GM18520 (cell line): ENCODE results near the gene SGCA.

Experiments used
- ATAC-seq: cut with Tn5 transposase; IDR thresholded peaks from one replicate; pipeline ENCODE4 v1.9.1; 2021; ENCODE audit not compliant: unreplicated experiment

SGCA gene

DNA sequence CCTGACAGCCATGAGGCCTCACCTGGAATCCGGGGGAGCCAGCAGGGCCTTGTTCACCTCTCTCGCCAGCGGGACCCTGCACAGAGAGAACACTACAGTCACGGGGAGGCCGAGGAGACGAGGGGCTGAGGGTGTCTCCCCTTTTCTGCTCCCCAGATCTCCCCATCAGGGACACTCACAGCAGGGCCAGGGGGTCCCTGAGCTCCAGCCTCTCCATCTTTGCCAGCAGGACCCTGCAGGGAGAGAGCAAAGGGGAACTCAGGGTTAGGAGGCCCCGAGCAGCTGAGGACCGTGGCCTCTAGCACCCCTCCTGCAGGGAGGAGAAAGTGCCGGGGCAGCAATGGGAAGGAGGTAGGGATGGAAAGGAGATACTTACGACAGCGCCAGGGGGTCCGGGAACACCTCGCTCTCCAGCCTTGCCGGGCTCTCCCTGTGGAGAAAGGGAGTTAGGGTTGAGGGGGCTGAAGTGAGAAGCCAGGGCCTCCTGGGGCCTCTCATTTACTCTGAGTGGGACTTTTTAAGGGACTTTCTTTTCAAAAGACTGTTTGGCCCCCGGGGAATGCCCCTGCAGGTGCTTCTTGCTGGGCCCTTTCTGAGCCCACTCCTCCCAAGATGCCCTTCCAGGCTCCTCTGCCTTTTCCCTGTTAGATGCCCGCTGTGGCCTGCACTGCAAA is 26.9 kb downstream of the SGCA start:
- no peak for ATAC-seq

DNA sequence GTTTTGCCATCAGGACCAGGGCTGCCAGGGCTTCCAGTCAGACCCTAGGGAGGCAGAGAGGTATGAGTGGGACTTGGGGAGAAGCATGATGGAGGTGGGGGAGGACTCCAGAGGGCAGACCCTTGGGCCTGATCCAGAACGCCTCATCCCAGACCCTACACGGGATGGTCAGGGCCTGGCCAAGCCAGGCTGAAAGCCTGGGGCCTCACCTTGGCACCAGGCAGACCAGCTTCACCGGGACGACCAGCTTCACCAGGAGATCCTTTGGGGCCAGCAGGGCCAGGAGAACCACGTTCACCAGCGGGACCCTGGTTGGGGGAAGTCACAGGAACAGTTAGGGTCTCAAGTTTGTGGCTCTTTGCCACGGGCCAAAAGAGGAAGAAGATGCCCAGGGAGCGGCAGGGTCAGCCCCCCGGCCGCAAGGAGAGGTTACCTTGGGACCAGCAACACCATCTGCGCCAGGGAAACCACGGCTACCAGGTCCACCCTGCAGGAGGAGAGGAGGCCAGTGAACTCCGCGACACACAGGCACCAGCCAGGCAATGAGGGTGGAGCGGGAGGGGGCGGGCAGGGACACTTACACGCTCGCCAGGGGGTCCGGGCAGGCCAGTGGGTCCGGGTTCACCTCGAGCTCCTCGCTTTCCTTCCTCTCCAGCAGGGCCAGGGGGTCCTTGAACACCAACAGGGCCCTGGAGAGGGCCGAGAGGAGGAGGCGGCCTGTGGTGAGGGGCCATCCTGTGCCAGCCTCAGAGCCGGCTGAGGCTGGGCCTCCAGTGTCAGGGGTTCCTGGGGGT is 28.5 kb downstream of the SGCA start:
- ATAC-seq: no peak

- no peak for ATAC-seq
Observed at GRCh38 chr17:50194934-50195865, 29.4 kb downstream of the SGCA start.

- no peak for ATAC-seq
Observed at GRCh38 chr17:50196036-50196435, 30.2 kb downstream of the SGCA start.

DNA sequence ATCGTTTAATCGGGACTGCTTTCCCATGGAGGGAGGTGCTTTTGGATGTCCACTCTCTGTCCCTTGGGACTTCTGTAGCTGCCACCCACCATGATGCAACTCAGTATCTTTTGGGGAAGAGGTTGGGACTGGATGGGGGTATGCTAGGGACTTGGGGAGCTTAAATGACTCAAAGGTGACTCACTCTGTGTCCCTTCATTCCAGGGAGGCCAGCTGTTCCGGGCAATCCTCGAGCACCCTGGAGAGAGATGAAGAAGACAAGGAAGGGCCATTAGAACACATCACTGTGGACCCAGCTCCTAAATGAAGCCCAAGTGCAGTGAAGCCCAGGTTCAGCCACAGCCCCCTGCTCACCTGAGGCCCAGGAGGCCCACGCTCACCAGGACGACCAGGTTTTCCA is 31.0 kb downstream of the SGCA start:
- ATAC-seq: no peak

GRCh38 chr17:50198026-50198669 is 32.3 kb downstream of the SGCA start:
- ATAC-seq: no peak

- ATAC-seq: no peak
Observed at GRCh38 chr17:50199211-50199802, 33.5 kb downstream of the SGCA start.

DNA sequence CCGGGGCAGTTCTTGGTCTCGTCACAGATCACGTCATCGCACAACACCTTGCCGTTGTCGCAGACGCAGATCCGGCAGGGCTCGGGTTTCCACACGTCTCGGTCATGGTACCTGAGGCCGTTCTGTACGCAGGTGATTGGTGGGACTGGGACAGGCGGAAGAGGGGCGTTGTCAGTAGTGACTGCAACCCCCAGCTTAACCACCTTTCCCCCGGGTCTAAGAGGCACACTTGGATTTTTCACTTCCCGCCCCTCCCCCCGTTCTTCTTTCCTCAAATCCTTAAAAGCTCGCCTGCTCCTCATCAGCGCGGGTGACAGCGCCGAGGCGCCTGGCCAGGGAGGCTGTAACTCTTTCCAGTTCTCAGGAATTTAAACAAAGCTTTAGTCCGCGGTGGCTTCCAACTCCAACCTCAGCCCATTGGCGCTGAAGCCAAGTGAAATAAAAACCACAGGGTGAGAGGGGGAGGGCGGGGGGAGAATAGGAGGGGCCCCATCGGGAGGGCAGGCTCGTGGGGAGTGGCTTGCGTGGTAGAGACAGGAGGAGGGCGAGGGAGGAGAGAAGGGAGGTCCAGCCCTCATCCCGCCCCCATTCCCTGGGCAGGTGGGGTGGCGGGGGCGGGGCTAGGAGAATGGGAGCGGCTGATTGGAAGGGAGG is 34.1 kb downstream of the SGCA start:
- ATAC-seq: no peak

DNA sequence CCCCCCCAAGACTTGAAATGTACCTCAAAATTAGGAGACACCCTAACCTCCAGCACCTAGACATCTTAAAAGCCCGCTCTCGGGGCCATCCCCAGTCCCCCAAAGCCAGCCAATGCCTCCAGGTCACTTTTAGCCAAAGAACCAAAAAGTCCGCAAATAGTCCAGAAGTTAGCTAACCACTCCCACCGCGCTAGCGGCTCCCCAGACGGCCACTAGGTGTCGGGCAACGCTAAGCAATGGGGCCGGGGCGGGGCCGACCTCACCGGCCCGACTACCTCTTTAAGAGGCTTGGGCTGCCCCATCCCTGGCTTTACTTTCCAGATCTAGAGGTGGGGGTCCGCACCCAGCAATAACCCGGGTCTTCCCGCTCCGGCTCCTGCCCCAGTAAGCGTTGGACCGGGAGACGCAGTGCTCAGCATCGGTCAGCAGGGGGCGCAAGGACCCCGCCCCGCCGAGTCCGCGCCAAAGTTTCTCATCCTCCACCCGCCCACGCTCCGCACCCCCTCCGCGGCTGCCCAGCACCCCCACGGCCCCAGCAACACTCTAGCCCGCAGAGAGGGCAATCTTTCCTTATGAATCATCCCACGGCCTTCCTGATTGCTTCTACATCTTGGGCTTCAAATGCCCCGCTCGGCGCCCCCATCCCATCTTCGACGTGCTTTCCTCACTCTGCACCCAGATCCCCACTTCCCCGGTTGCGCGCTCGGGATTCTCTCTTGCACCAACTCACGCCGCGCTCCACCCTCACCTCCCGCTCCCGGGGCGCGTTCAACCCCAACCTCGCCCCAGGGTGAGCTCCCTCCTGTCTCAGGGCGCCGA is 34.9 kb downstream of the SGCA start:
- ATAC-seq: no peak

DNA sequence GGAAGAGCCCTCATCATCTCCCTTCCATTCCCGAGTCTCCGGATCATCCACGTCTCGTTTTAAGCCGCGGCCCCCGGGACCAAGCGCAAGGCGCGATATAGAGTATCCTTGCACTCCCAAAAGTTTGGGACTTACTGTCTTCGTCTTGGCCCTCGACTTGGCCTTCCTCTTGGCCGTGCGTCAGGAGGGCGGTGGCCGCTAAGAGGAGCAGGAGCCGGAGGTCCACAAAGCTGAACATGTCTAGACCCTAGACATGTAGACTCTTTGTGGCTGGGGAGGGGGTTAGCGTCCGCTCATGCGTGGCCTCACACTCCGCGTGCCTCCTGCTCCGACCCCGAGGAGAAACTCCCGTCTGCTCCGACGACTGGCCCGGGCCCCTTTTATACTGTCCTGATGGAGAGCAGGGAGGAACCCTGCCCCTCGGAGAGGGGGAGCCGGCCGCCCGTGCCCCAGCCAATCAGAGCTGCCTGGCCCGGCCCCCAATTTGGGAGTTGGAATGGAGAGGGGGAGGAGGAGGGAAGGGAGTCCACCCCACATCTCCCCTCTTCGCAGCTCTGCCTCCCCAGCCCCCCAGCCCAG is 35.6 kb downstream of the SGCA start, which contains the start of gene COL1A1:
Gene COL1A1 (minus strand): TSS at position 356 of the 579 bp plus-strand sequence. CDS start 118 bp downstream, at position 238.
- ATAC-seq: no peak

GRCh38 chr17:50203086-50203485 is 37.3 kb downstream of the SGCA start:
- no peak for ATAC-seq

DNA sequence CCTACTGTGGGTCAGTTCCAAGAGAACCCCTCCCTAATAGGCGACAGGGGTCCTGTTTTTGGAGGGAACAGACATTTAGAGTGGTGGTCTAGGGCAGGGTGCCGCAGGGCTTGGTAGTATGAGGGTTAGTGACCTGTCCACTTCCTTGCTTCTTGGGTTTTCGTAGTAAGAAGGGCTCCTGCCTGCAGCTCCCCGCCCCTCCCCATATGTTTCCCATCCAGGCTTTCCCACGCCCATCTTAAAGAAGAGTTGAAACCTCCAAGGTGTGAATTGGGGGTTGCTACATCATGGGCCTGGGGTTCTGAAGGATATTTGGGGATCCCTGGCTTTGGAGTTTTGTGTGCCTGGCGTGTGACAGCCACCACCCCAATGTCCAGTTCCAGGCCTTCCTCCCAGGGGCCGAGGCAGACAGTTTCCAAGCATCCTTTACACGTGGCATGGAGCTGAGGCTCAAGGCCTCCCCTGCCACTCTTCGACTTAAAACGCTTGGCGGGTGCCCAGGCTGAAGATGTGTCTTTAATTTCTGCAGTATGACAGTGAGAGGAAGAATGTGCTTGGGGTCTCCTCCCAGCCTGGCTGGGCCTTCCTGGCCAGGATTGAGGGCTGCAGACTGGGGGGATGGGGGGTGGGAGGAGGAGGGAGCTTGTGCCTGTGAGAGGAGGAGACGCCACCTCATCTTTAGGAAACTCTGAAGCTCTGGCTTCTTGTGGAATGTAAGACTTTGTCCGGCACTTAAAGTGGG is 38.0 kb downstream of the SGCA start:
- ATAC-seq: no peak

- no peak for ATAC-seq
Observed at GRCh38 chr17:50204431-50204830, 38.6 kb downstream of the SGCA start.

GRCh38 chr17:50205111-50205962 is 39.5 kb downstream of the SGCA start:
- ATAC-seq: no peak

DNA sequence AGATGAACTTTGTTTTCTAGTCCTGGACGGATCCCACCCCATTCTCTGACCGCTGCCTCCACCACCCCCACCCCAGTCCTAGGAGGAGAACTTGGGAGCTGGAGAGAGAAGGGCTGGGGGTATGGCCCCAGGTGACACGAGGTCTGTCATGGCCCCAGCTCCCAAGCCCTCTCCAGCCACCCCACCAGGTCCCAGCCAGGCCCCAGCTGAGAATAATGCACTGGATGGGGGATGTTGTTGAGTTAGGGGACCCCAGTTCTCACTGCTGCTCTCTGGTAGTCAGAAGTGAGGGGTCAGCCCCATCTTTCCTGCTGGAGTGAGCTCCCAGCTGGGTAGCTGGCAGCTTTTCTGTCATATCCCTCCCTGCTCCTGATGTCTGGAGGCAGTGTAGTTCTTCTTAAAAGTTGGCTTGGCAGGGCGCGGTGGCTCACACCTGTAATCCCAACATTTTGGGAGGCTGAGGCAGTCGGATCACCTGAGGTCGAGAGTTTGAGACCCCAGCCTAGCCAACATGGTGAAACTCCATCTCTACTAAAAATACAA is 40.2 kb downstream of the SGCA start:
- no peak for ATAC-seq

DNA sequence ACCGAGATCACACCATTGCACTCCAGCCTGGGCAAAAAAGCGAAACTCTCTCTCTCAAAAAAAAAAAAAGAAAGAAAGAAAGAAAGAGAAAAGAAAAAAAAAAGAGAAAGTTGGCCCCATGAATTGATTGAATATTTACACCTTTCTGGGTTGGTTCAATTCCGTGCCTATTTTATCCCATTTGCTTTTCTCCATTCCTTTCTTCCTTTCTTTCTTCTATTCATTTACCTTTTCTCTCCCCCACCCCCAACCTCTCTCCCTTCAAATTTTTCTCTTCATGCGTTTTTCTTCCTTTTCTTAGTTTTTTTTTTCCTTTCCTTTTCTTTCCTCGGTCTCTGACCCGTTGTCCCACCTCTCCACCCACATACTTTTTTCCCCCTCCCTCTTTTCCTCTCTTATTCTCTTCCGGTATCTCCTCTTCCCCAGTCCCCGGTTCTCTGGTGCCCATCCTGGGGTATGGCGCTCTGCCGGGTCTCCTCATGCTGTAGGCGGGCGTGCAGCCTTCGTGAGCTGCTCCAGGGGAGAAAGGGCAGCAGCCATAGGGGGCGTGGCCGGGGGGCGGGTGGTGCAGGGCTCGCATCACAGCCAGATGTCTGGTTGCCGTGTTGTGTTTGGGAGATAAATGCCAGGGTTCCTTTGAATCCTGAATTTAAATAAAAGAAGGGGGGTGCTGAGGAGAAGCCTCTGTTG is 40.9 kb downstream of the SGCA start:
- ATAC-seq: no peak
